Panc1 (cell line): ENCODE results near the gene LHFPL2. TPM values are rescaled to one million over a fixed set of nuclear protein-coding genes. Genes with fewer than 3 reads are reported as not detected.
"Not testable (repeated sequence)": the region's sequence is repeated elsewhere in the genome, so short reads cannot be mapped to it uniquely, and the experiment has no call there.

Source experiments
- ATAC-seq: fragments of 200-7000 bp; cut with Tn5 transposase; 2 replicates; pipeline ENCODE4 v1.9.1; 2020; ENCODE audit warnings: mild to moderate bottlenecking, moderate library complexity
- BruUV-seq: library from RNA; stranded (reverse); fragments of 400-500 nt; replicated peaks from 2 replicates; lab custom pipeline; 2021; lab: Mats Ljungman, UMichigan
- CTCF ChIA-PET: fragments of 300-600 bp; sonication (Branson Sonifier 250); formaldehyde crosslinking; loops from one replicate; lab custom pipeline; 2022; ENCODE audit warnings: antibody characterized with exemption; lab: Charles Lee
- POLR2A ChIA-PET: fragments of 300-600 bp; sonication (Branson Sonifier 250); formaldehyde crosslinking; loops from one replicate; lab custom pipeline; 2022; ENCODE audit warnings: antibody characterized with exemption; lab: Charles Lee
- DNase-seq: peaks from one replicate; pipeline ENCODE4 v3.0.0-alpha.2; 2010; ENCODE audit warnings: low read depth, low spot score
- H3K27ac ChIP-seq: 2 replicates; pipeline ENCODE4 v1.5.1; 2011; ENCODE audit warnings: mild to moderate bottlenecking, low read length, inconsistent platforms
- H3K27me3 ChIP-seq: fragments of 200-500 bp; sonication (Bioruptor generic); 2 replicates; pipeline ENCODE4 v1.6.0; 2014; ENCODE audit warnings: low read length, inconsistent platforms; ENCODE audit not compliant: control insufficient read depth, insufficient read depth
- H3K36me3 ChIP-seq: fragments of 200-500 bp; sonication (Bioruptor generic); 2 replicates; pipeline ENCODE4 v1.5.1; 2014; ENCODE audit warnings: inconsistent platforms, mild to moderate bottlenecking, low read length, moderate library complexity; ENCODE audit not compliant: control insufficient read depth, insufficient read depth
- H3K4me1 ChIP-seq: 2 replicates; pipeline ENCODE4 v1.5.1; 2011; ENCODE audit warnings: inconsistent platforms, mild to moderate bottlenecking, low read length, moderate library complexity; ENCODE audit not compliant: control insufficient read depth, insufficient read depth
- H3K4me3 ChIP-seq, 2 experiments: 2 replicates each; pipeline ENCODE4 v1.5.1; 2011 to 2012; ENCODE audit warnings: low read depth in 2 of 2, low read length in 2 of 2, mild to moderate bottlenecking in 2 of 2, inconsistent platforms in 1 of 2, moderate library complexity in 1 of 2
- H3K9me3 ChIP-seq: fragments of 200-500 bp; sonication (Bioruptor generic); 2 replicates; pipeline ENCODE4 v1.5.1; 2014; ENCODE audit warnings: low read depth, mild to moderate bottlenecking, inconsistent platforms, low read length, moderate library complexity; ENCODE audit not compliant: control insufficient read depth, insufficient read depth
- CTCF ChIP-seq: fragments of 450-650 bp; IDR thresholded peaks from 2 replicates; pipeline ENCODE4 v1.5.1; 2017; ENCODE audit warnings: mild to moderate bottlenecking
- POLR2AphosphoS5 ChIP-seq: IDR thresholded peaks from 2 replicates; pipeline ENCODE4 v1.6.1; 2012; ENCODE audit warnings: mild to moderate bottlenecking, low read depth, low read length, moderate library complexity
- REST ChIP-seq, 2 experiments: IDR thresholded peaks; 2 replicates each; pipeline ENCODE4 v1.6.1; 2011 to 2012; ENCODE audit warnings: low read depth in 2 of 2, control low read depth in 1 of 2, low read length in 1 of 2, mild to moderate bottlenecking in 1 of 2, moderate library complexity in 1 of 2; ENCODE audit not compliant: insufficient read depth in 1 of 2
- SIN3A ChIP-seq: IDR thresholded peaks from 2 replicates; pipeline ENCODE4 v1.6.1; 2012; ENCODE audit warnings: low read depth, mild to moderate bottlenecking, low read length, moderate library complexity, borderline replicate concordance; ENCODE audit not compliant: insufficient read depth
- TCF7L2 ChIP-seq: IDR thresholded peaks from 2 replicates; pipeline ENCODE4 v1.6.1; 2011; ENCODE audit warnings: mild to moderate bottlenecking, low read depth, low read length, inconsistent platforms
- in situ Hi-C: cut with HindIII; loops from 2 replicates; pipeline ENCODE4 v1.10.0; 2016; ENCODE audit warnings: low sequenced_read_pairs, low pct_unique_long_range_greater_than_20kb
- intact Hi-C: fragments of 100-400 bp; cut with micrococcal nuclease; formaldehyde crosslinking; loops from one replicate; pipeline ENCODE4 v1.10.0; 2022; ENCODE audit not compliant: unreplicated experiment
- total RNA-seq: library from RNA; stranded (reverse); gene quantifications from one replicate; pipeline ENCODE4 v1.2.1, GENCODE V29; 2021; ENCODE audit not compliant: unreplicated experiment

The LHFPL2 gene
- total RNA-seq, 1 experiment from 2014 or later: 25.8 TPM

GRCh38 chr5:78457507-78457906 lies 191.1 kb downstream of the LHFPL2 start:
- ATAC-seq, DNase-seq, BruUV-seq, H3K4me3 ChIP-seq, H3K27me3 ChIP-seq, H3K9me3 ChIP-seq, CTCF ChIA-PET, H3K36me3 ChIP-seq, intact Hi-C loops, POLR2A ChIA-PET, in situ Hi-C loops, H3K27ac ChIP-seq, H3K4me1 ChIP-seq: not testable (repeated sequence)

- Histone ChIP-seq H3K27ac (no peak overlapping the region), H3K4me1 (no peaks in the 10 kb centered on the region), H3K27me3 (no peaks in the 10 kb centered on the region), H3K9me3 (no peaks in the 10 kb centered on the region), H3K36me3 (no peaks in the 10 kb centered on the region), H3K4me3 (no peak overlapping the region)
- DNase-seq: no peak
- intact Hi-C loops (no loop called here), in situ Hi-C loops (no loop called here)
- CTCF ChIA-PET: no interaction called here
- POLR2A ChIA-PET: interaction anchor here (0.7 kb wide), 1 partner anchor 14 kb away, joined by 3 read pairs; no protein-coding TSS in a partner anchor
- ATAC-seq: no peak
- no peak for TF ChIP-seq CTCF
- TF ChIP-seq POLR2AphosphoS5: no peak
- no peak for TF ChIP-seq REST (IDR thresholded peaks at IDR 0.05; ENCODE audit: insufficient read depth in 1 of 2, low read depth in 2 of 2, low read length in 1 of 2)
- no peak for TF ChIP-seq TCF7L2
- TF ChIP-seq SIN3A: no peak
- BruUV-seq: no TSS peak
Measured at GRCh38 chr5:78449103-78449502, 199.5 kb downstream of the LHFPL2 start.

GRCh38 chr5:78447775-78448424 lies 200.7 kb downstream of the LHFPL2 start:
- no peak for TF ChIP-seq CTCF
- no peak for TF ChIP-seq POLR2AphosphoS5
- no peak for TF ChIP-seq REST (IDR thresholded peaks at IDR 0.05; ENCODE audit: insufficient read depth in 1 of 2, low read depth in 2 of 2, low read length in 1 of 2)
- BruUV-seq: no TSS peak
- intact Hi-C loops (no loop called here), in situ Hi-C loops (no loop called here)
- POLR2A ChIA-PET: no interaction called here
- no peaks in the 10 kb centered on the region for H3K27me3 ChIP-seq
- H3K9me3 ChIP-seq: no peaks in the 10 kb centered on the region
- DNase-seq (no peak), ATAC-seq (no peak)
- no peaks in the 10 kb centered on the region for H3K4me1 ChIP-seq
- no peak overlapping the region for H3K27ac ChIP-seq
- no peak overlapping the region for H3K4me3 ChIP-seq
- CTCF ChIA-PET: no interaction called here
- no peaks in the 10 kb centered on the region for H3K36me3 ChIP-seq
